Measurements from ENCODE around the gene CHAD. TPM values are rescaled to one million over a fixed set of nuclear protein-coding genes. Genes with fewer than 3 reads are reported as not detected.

Gene CHAD
- total RNA-seq, 1 experiment from 2014 or later = 0.57 TPM

- Histone ChIP-seq H3K79me1 (ENCODE audit: insufficient read depth, low read depth, low read length, poor library complexity, severe bottlenecking) (no peaks in the 10 kb centered on the region), H2AK5ac (ENCODE audit: insufficient read length, low read length) (no peak overlapping the region), H2BK120ac (ENCODE audit: low read depth, low read length, poor library complexity, severe bottlenecking) (no peak overlapping the region), H3K4me1 (ENCODE audit: insufficient read depth, low read length) (peaks cover 3% of the 10 kb centered on the region; the same call in 1 of the 2 replicates), H3K56ac (ENCODE audit: insufficient read length, low read depth, low read length) (no peak overlapping the region), H2BK20ac (ENCODE audit: low read depth, low read length, poor library complexity, severe bottlenecking) (no peak overlapping the region), H3K27me3 (ENCODE audit: insufficient read depth, low read length) (peaks cover 12% of the 10 kb centered on the region; the same call in 1 of the 2 replicates), H2BK15ac (ENCODE audit: low read depth, low read length) (no peak overlapping the region), H2AFZ (ENCODE audit: low read length) (no peak overlapping the region), H3K9me3 (ENCODE audit: control insufficient read depth, low read depth, low read length) (no peaks in the 10 kb centered on the region), H3K18ac (ENCODE audit: insufficient read length, low read depth, low read length) (no peak overlapping the region), H3T11ph (ENCODE audit: low read length) (no peak overlapping the region), H3K14ac (ENCODE audit: insufficient read depth, low read length) (no peak overlapping the region), H4K8ac (replicated peaks; ENCODE audit: insufficient read length, low read depth, low read length) (no peak overlapping the region), H2BK12ac (ENCODE audit: insufficient read length, low read depth, low read length) (no peak overlapping the region), H3K9ac (ENCODE audit: extremely low read depth, insufficient read length, low read length) (no peak overlapping the region), H2BK5ac (ENCODE audit: insufficient read length, low read length) (no peak overlapping the region), H3K79me2 (ENCODE audit: insufficient read depth, low read length) (no peaks in the 10 kb centered on the region), H4K5ac (ENCODE audit: insufficient read length, low read depth, low read length) (no peak overlapping the region), H3K23ac (ENCODE audit: insufficient read length, low read depth, low read length) (no peak overlapping the region), H3K27ac (ENCODE audit: insufficient read length, low read depth, low read length) (no peak overlapping the region), H3K23me2 (ENCODE audit: insufficient read length, low read depth, low read length, poor library complexity, severe bottlenecking) (peaks cover 3% of the 10 kb centered on the region), H3K4ac (ENCODE audit: low read depth, low read length) (no peak overlapping the region), H4K20me1 (ENCODE audit: control insufficient read depth, insufficient read depth, insufficient read length) (no peaks in the 10 kb centered on the region), H3K4me2 (ENCODE audit: insufficient read depth, insufficient read length, low read length) (no peak overlapping the region), H4K91ac (ENCODE audit: insufficient read length, low read depth, low read length) (no peak overlapping the region)
- no peak for TF ChIP-seq CTCF (conservative IDR thresholded peaks at IDR 0.05)
- Mint-ChIP-seq H3K9me3 (no peaks in the 10 kb centered on the region), H3K27me3 (ENCODE audit: low read depth) (peaks cover 28% of the 10 kb centered on the region), H3K27ac (no peak overlapping the region), H3K36me3 (ENCODE audit: insufficient read depth in 1 of 3, low read depth in 3 of 3) (peaks cover 0 to 4% (median 2%) of the 10 kb centered on the region in 3 experiments; a peak in 4 of 7 replicates), H3K4me3 (no peak overlapping the region), H3K4me1 (peaks cover 16 to 19% of the 10 kb centered on the region in 2 experiments)
- DNase-seq = no peak
- no CpG with 5 or more reads among the region's 6 CpGs for WGBS (ENCODE audit: extremely low coverage, insufficient read length, low lambda C conversion rate)
These were observed 3.5 kb downstream of the CHAD start for GRCh38 chr17:50465171-50465570.

Measured in H9 (cell line).